Lung (tissue), 12 donors: ENCODE data around the gene DCAF12. TPM values are rescaled to one million over a fixed set of nuclear protein-coding genes. Genes with fewer than 3 reads are reported as not detected.
A peak's percentile ranks its signal among the peaks of the same experiment; 100 is the strongest.

Experiments
- ATAC-seq: fragments of 200-7000 bp; cut with Tn5 transposase; one replicate; pipeline ENCODE4 v1.9.1; 2020; ENCODE audit warnings: moderate number of reproducible peaks; ENCODE audit not compliant: insufficient read depth, low FRiP score
- DNase-seq, 3 donors: peaks; one replicate each; pipeline ENCODE4 v3.0.0-alpha.2; 2013 to 2017
- H3K27ac ChIP-seq, 2 donors: one replicate each; pipeline ENCODE4 v1.5.1; 2013; ENCODE audit warnings: mild to moderate bottlenecking in 2 of 2, moderate library complexity in 2 of 2, control low read depth in 1 of 2, inconsistent platforms in 1 of 2, low read depth in 1 of 2, low read length in 1 of 2
- H3K27me3 ChIP-seq, 3 donors: one replicate each; pipeline ENCODE4 v1.5.1; 2013; ENCODE audit warnings: low read length in 2 of 3; ENCODE audit not compliant: control insufficient read depth in 3 of 3, insufficient read depth in 3 of 3
- H3K36me3 ChIP-seq, 4 donors: one replicate each; pipeline ENCODE4 v1.5.1; 2013; ENCODE audit warnings: low read length in 4 of 4, mild to moderate bottlenecking in 1 of 4, moderate library complexity in 1 of 4; ENCODE audit not compliant: control insufficient read depth in 4 of 4, insufficient read depth in 4 of 4
- H3K4me1 ChIP-seq, 5 donors: one replicate each; pipeline ENCODE4 v1.5.1; 2013; ENCODE audit warnings: low read length in 5 of 5, mild to moderate bottlenecking in 2 of 5, moderate library complexity in 1 of 5; ENCODE audit not compliant: control insufficient read depth in 5 of 5, insufficient read depth in 5 of 5
- H3K4me3 ChIP-seq: one replicate; pipeline ENCODE4 v1.5.1; 2013; ENCODE audit warnings: mild to moderate bottlenecking, control low read depth, moderate library complexity
- H3K9ac ChIP-seq, 2 donors: one replicate each; pipeline ENCODE4 v1.5.1; 2013; ENCODE audit warnings: low read length in 2 of 2, control low read depth in 1 of 2; ENCODE audit not compliant: insufficient read depth in 1 of 2
- H3K9me3 ChIP-seq, 4 donors: one replicate each; pipeline ENCODE4 v1.5.1; 2013; ENCODE audit warnings: low read length in 3 of 4, mild to moderate bottlenecking in 1 of 4, moderate library complexity in 1 of 4; ENCODE audit not compliant: control insufficient read depth in 4 of 4, insufficient read depth in 3 of 4
- WGBS, 2 donors: extraction: QIAGEN DNeasy Blood & Tissue Kit; methylation state at CpG; one replicate each; pipeline ENCODE4 v1.1.7; 2013; 5-methylcytosine and 5-hydroxymethylcytosine counted together
- polyA plus RNA-seq, 2 donors: library from polyadenylated mRNA; stranded (reverse); fragments of 200-250 nt; gene quantifications; one replicate each; pipeline ENCODE4 v1.2.1, GENCODE V29; 2013
- total RNA-seq, 2 donors: library from RNA; depleted of rRNA in 1 of 2; stranded (reverse); fragments of >200 nt in 1 of 2; gene quantifications; one replicate each; pipeline ENCODE4 v1.2.1, GENCODE V29; 2014 to 2021
- TF ChIP-seq, protein P1 (sequence below): IDR thresholded peaks from 2 replicates; pipeline ENCODE4 v1.5.1; 2012; ENCODE audit warnings: mild to moderate bottlenecking; ENCODE audit errors: control extremely low read depth, extremely low read depth
- donor health status: control.
- donor health status: control.
- donor health status: Bipolar disorder and iron deficiency.
- donor health status: healthy.
- donor health status: DM: yes; HTN: yes; CAD: no.

The DCAF12 gene
- total and polyA plus RNA-seq, 4 donors: 14.1 to 53.1 (median 29.8) TPM

DNA sequence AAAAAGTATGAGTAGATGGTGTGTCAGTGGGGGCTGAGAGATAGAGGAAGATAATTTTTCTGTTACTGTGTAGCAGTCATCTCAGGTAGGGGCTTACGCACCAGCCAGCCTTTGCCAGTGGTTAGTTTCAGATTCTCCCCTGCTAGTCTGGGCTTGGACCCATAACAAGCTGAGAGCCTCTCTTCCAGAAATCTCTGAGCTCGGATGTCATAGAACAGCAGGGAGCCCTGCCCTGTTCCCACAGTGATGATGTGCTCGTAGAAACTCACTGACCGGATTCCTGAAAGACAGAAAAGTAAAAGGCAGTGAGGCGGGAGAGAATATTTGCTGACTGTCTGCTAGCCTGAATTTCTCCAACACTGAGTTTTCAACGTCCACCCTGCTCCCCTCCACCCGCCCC is 37.2 kb downstream of the DCAF12 start:
- no peak for ATAC-seq

DNA sequence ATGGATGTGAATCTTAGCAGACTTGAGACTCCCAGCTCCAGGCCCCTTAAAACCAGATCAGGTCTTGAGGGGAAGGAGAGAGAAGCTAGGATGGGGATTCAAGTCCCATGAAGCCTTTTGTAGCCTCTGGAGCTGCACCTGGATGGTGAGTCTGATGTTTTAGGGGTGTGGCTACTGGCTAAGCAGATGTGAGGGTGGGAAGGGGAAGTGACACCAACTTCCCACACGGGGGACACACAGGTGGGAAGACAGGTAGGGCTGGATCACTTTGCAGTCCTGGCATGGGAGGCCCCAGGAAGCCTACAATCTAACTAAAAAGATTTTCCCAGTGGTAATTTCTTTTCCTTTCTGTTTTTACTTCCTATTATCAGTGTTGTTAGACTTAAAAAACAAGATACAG is 39.1 kb downstream of the DCAF12 start:
- DNase-seq: no peak

More for the DNA sequence above, 37.2 kb downstream of the DCAF12 start:
- TF ChIP-seq, protein P1, sequence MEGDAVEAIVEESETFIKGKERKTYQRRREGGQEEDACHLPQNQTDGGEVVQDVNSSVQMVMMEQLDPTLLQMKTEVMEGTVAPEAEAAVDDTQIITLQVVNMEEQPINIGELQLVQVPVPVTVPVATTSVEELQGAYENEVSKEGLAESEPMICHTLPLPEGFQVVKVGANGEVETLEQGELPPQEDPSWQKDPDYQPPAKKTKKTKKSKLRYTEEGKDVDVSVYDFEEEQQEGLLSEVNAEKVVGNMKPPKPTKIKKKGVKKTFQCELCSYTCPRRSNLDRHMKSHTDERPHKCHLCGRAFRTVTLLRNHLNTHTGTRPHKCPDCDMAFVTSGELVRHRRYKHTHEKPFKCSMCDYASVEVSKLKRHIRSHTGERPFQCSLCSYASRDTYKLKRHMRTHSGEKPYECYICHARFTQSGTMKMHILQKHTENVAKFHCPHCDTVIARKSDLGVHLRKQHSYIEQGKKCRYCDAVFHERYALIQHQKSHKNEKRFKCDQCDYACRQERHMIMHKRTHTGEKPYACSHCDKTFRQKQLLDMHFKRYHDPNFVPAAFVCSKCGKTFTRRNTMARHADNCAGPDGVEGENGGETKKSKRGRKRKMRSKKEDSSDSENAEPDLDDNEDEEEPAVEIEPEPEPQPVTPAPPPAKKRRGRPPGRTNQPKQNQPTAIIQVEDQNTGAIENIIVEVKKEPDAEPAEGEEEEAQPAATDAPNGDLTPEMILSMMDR: no peak
- no peaks in the 10 kb centered on the region for H3K27me3 ChIP-seq
- 90 to 94% methylated on average over 7 of the region's 7 CpGs for WGBS, 2 donors
- no peaks in the 10 kb centered on the region for H3K9me3 ChIP-seq
- peaks cover 0 to 1% (median 0%) of the 10 kb centered on the region in 5 donors for H3K4me1 ChIP-seq
- H3K36me3 ChIP-seq: peaks cover 24 to 52% (median 44%) of the 10 kb centered on the region in 4 donors
- H3K4me3 ChIP-seq: no peak overlapping the region
- H3K9ac ChIP-seq: no peak overlapping the region
- no peak overlapping the region for H3K27ac ChIP-seq
- DNase-seq: no peak

DNA sequence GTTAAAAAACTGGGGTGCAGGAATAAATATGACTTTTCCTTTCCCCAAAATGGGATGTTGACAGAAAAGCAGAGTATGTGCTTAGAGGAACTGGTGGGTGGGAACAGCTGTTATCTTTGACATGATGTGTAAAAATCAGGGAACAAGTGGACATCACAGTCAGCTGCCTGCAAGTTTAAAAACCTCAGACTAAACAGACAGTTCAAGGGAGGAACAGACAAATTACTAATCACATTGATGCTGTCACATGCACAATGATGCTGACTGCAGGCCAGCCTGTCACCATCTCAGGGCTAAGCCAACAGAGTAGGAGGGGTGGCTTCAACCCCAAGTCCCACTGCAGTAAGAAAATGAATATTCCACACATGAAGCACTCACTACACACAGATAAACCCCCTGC is 39.6 kb downstream of the DCAF12 start:
- Histone ChIP-seq H3K9me3 (no peaks in the 10 kb centered on the region), H3K27me3 (no peaks in the 10 kb centered on the region), H3K9ac (no peak overlapping the region), H3K27ac (peak overlapping the region in 1 of 2 donors; percentile 55), H3K36me3 (peaks cover 14 to 44% (median 31%) of the 10 kb centered on the region in 4 donors), H3K4me1 (peaks cover 0 to 6% (median 0%) of the 10 kb centered on the region in 5 donors), H3K4me3 (no peak overlapping the region)
- ATAC-seq: no peak
- DNase-seq: no peak
- TF ChIP-seq, protein P1: no peak

More for the DNA sequence above, 39.1 kb downstream of the DCAF12 start:
- Histone ChIP-seq H3K27me3 (no peaks in the 10 kb centered on the region), H3K27ac (no peak overlapping the region), H3K9me3 (no peaks in the 10 kb centered on the region), H3K36me3 (peaks cover 14 to 44% (median 34%) of the 10 kb centered on the region in 4 donors), H3K4me3 (no peak overlapping the region), H3K9ac (no peak overlapping the region), H3K4me1 (peaks cover 0 to 6% (median 0%) of the 10 kb centered on the region in 5 donors)
- TF ChIP-seq, protein P1: no peak
- WGBS, 2 donors: 9 to 25% methylated on average over 1 of the region's 1 CpG
- ATAC-seq: no peak
